Measurements from ENCODE around the gene IL18BP.
A peak's percentile ranks its signal among the peaks of the same experiment; 100 is the strongest.

The IL18BP gene

DNA sequence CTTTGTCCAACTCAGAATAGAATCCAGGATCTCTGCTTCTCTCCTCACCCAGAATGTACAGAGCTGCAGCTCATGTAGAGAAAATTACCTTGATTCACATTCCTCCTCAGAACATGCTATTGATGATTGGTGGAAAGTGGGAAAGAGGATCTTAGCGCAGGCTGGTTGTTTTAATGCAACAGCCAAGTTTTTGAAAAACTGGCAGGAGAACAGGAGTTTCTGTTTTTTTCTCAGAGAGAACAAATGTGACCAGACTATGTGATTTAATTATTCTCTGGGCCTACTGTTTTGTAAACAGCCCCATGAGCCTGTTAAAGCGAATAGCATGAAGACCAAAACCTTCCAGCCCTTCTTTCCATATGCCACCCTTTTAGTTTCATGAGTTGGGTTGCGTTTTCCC is 19.1 kb upstream of the IL18BP start:
- no peak overlapping the region for H3K9ac ChIP-seq (ENCODE audit: low read length)
- no peak for TF ChIP-seq EZH2phosphoT487 (IDR thresholded peaks at IDR 0.05; ENCODE audit: low read depth)
- peaks cover 32% of the 10 kb centered on the region for H3K4me1 ChIP-seq (ENCODE audit: low read length)
- H3K36me3 ChIP-seq (replicated peaks; ENCODE audit: low read depth, low read length): peaks cover 40% of the 10 kb centered on the region
- H3K27ac ChIP-seq (ENCODE audit: low read length): no peak overlapping the region
- no peak overlapping the region for H2AFZ ChIP-seq (ENCODE audit: low read depth, low read length)
- H3K79me2 ChIP-seq (ENCODE audit: low read length): peaks cover 13% of the 10 kb centered on the region
- H3K27me3 ChIP-seq (ENCODE audit: low read depth, low read length): no peaks in the 10 kb centered on the region
- H4K20me1 ChIP-seq (ENCODE audit: insufficient read depth, low read length): no peaks in the 10 kb centered on the region
- no peaks in the 10 kb centered on the region for H3K9me3 ChIP-seq (ENCODE audit: insufficient read depth, low read length)
- H3K4me3 ChIP-seq (ENCODE audit: low read length): no peak overlapping the region
- H3K4me2 ChIP-seq (ENCODE audit: low read length): no peak overlapping the region

- H3K4me1 ChIP-seq (ENCODE audit: low read length): peaks cover 48% of the 10 kb centered on the region
- peaks cover 4% of the 10 kb centered on the region for H3K79me2 ChIP-seq (ENCODE audit: low read length)
- H3K27ac ChIP-seq (ENCODE audit: low read length): peak overlapping the region; percentile 97
- H3K4me3 ChIP-seq (ENCODE audit: low read length): peak overlapping the region; percentile 9; the same call in 1 of the 2 replicates
- H2AFZ ChIP-seq (ENCODE audit: low read depth, low read length): no peak overlapping the region
- TF ChIP-seq EZH2phosphoT487 (IDR thresholded peaks at IDR 0.05; ENCODE audit: low read depth): no peak
- no peak for TF ChIP-seq CTCF (IDR thresholded peaks at IDR 0.05; ENCODE audit: low read depth, low read length)
- peak overlapping the region; percentile 63 for H3K4me2 ChIP-seq (ENCODE audit: low read length)
- no peaks in the 10 kb centered on the region for H3K9me3 ChIP-seq (ENCODE audit: insufficient read depth, low read length)
- H3K36me3 ChIP-seq (replicated peaks; ENCODE audit: low read depth, low read length): peaks cover 56% of the 10 kb centered on the region
- no peaks in the 10 kb centered on the region for H4K20me1 ChIP-seq (ENCODE audit: insufficient read depth, low read length)
- H3K9ac ChIP-seq (ENCODE audit: low read length): peak overlapping the region; percentile 72
- H3K27me3 ChIP-seq (ENCODE audit: low read depth, low read length): no peaks in the 10 kb centered on the region
These were observed 12.6 kb upstream of the IL18BP start for GRCh38 chr11:71986131-71986530.

GRCh38 chr11:71987521-71987920 is 11.2 kb upstream of the IL18BP start:
- Histone ChIP-seq H2AFZ (ENCODE audit: low read depth, low read length) (no peak overlapping the region), H4K20me1 (ENCODE audit: insufficient read depth, low read length) (no peaks in the 10 kb centered on the region), H3K4me2 (ENCODE audit: low read length) (no peak overlapping the region), H3K79me2 (ENCODE audit: low read length) (peaks cover 4% of the 10 kb centered on the region), H3K4me1 (ENCODE audit: low read length) (peaks cover 61% of the 10 kb centered on the region), H3K4me3 (ENCODE audit: low read length) (no peak overlapping the region), H3K27ac (ENCODE audit: low read length) (peak overlapping the region; percentile 97; the same call in 1 of the 2 replicates), H3K9me3 (ENCODE audit: insufficient read depth, low read length) (no peaks in the 10 kb centered on the region), H3K36me3 (replicated peaks; ENCODE audit: low read depth, low read length) (peaks cover 49% of the 10 kb centered on the region), H3K27me3 (ENCODE audit: low read depth, low read length) (no peaks in the 10 kb centered on the region), H3K9ac (ENCODE audit: low read length) (no peak overlapping the region)
- TF ChIP-seq EZH2phosphoT487 (IDR thresholded peaks at IDR 0.05; ENCODE audit: low read depth) (no peak), CTCF (IDR thresholded peaks at IDR 0.05; ENCODE audit: low read depth, low read length) (no peak)

DNA sequence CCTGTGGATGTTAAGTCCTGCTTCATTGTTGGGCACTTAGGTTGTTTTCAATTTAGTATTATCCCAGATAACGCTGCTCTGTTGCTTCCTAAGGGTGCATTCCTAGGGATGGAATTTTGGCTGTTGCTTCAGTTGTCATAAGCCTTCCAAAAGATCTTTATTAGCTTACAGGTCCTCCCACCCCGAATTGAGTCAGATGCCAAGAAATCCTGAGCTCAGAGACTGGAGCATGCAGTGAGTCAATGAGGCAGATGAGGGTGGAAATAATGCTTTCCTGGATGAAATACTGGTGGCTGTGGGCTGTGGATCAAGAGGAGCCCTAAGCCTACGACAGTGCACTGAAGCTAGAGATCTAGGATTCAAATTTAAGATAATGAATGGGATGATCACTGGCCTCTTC is 10.7 kb upstream of the IL18BP start:
- Histone ChIP-seq H3K9ac (ENCODE audit: low read length) (no peak overlapping the region), H3K4me1 (ENCODE audit: low read length) (peaks cover 66% of the 10 kb centered on the region), H3K79me2 (ENCODE audit: low read length) (peaks cover 7% of the 10 kb centered on the region), H2AFZ (ENCODE audit: low read depth, low read length) (no peak overlapping the region), H3K4me2 (ENCODE audit: low read length) (no peak overlapping the region), H3K4me3 (ENCODE audit: low read length) (no peak overlapping the region), H3K36me3 (replicated peaks; ENCODE audit: low read depth, low read length) (peaks cover 47% of the 10 kb centered on the region), H3K27ac (ENCODE audit: low read length) (no peak overlapping the region), H3K9me3 (ENCODE audit: insufficient read depth, low read length) (no peaks in the 10 kb centered on the region), H4K20me1 (ENCODE audit: insufficient read depth, low read length) (no peaks in the 10 kb centered on the region), H3K27me3 (ENCODE audit: low read depth, low read length) (no peaks in the 10 kb centered on the region)
- TF ChIP-seq CTCF (IDR thresholded peaks at IDR 0.05; ENCODE audit: low read depth, low read length) (no peak), EZH2phosphoT487 (IDR thresholded peaks at IDR 0.05; ENCODE audit: low read depth) (no peak)
